Measurements from ENCODE around the gene TTLL12.

DNA sequence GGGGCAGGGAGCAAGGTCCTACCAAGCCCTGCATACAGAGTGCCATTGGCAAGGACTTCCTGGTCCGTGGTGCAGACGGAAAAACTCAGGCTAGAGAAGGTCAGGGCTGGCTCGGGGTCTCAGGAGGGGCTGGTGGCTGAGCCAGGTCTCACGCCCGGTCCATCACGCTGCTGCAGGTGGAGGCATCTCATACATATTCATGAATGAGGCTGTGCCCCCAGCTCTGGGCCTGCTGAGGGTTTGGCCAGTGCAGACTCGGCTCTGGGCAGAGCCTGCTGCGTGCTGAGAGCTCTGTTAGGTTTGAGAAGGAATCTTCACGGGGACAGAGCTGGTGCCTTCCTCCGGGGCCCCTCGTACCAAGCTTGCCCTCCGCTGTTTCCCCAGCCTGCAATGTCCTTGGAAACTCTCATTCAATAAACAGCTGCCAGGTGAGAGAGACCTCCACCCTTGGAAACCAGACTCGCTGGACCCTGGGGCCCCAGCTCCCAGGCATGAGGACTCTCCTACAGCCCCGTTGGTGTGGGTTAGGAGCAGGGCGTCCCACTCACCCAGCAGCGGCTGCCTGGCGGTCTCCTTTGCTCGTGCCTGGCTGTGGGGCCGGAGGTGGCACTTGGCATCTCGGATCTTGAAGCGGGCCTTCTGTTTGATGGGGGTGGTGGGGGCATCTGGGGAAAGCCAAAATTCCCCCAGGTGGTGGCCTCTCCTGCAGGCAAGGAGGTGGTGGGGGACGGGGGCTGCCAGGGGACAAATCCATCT, 33.9 kb upstream of the TTLL12 start:
- TF ChIP-seq CTCF (conservative IDR thresholded peaks at IDR 0.05; ENCODE audit: low read depth in 2 of 2) = no peak
- no peak for TF ChIP-seq POLR2AphosphoS5 (IDR thresholded peaks at IDR 0.05; ENCODE audit: low read depth)
- TF ChIP-seq EZH2phosphoT487 (IDR thresholded peaks at IDR 0.05; ENCODE audit: unreplicated experiment) = no peak
- TF ChIP-seq STAT1 (IDR thresholded peaks at IDR 0.05; ENCODE audit: unreplicated experiment) = no peak
- no peak for TF ChIP-seq NANOG (IDR thresholded peaks at IDR 0.05; ENCODE audit: borderline replicate concordance)
- TF ChIP-seq ZNF331 (CRISPR knock-in tag; IDR thresholded peaks at IDR 0.05; ENCODE audit: low read depth) = no peak

Data from GM23338 (cell line).